H1 (cell line): ENCODE results near the gene FBXO8. TPM values are rescaled to one million over a fixed set of nuclear protein-coding genes. Genes with fewer than 3 reads are reported as not detected.

Experiments used
- CBX8 ChIP-seq: fragments of 300-800, 300-1000 bp; sonication (generic); IDR thresholded peaks from 2 replicates; pipeline ENCODE4 v1.7.1; 2016; ENCODE audit warnings: low read depth, low read length, borderline replicate concordance
- CEBPB ChIP-seq: IDR thresholded peaks from 2 replicates; pipeline ENCODE4 v1.6.1; 2012; ENCODE audit warnings: low read depth, low read length
- CHD7 ChIP-seq: fragments of 300-600 bp; sonication (generic); IDR thresholded peaks from 2 replicates; pipeline ENCODE4 v1.7.1; 2012; ENCODE audit warnings: low read length, moderate library complexity, mild to moderate bottlenecking, inconsistent platforms; ENCODE audit not compliant: insufficient replicate concordance
- GTF2F1 ChIP-seq: IDR thresholded peaks from 2 replicates; pipeline ENCODE4 v1.6.1; 2012; ENCODE audit warnings: low read depth, low read length, improper control_type of control experiment, borderline replicate concordance
- NRF1 ChIP-seq: IDR thresholded peaks from 2 replicates; pipeline ENCODE4 v1.6.1; 2011; ENCODE audit warnings: mild to moderate bottlenecking, low read depth, low read length, improper control_type of control experiment
- POLR2A ChIP-seq, 2 experiments: IDR thresholded peaks; 1 replicate in 1 of 2; 2 replicates in 1 of 2; pipeline ENCODE4 v1.6.1; 2011; ENCODE audit warnings: low read depth in 2 of 2, low read length in 2 of 2, mild to moderate bottlenecking in 2 of 2; ENCODE audit errors: control extremely low read depth in 1 of 2
- RNF2 ChIP-seq: fragments of 200-900, 300-1000 bp; sonication (generic); IDR thresholded peaks from 2 replicates; pipeline ENCODE4 v1.7.1; 2016; ENCODE audit warnings: borderline replicate concordance, low read depth, mild to moderate bottlenecking, antibody characterized with exemption, low read length; ENCODE audit not compliant: poor library complexity, severe bottlenecking; ENCODE audit errors: missing control alignments
- SIN3A ChIP-seq, 2 experiments: IDR thresholded peaks in 1 of 2; conservative IDR thresholded peaks in 1 of 2; 2 replicates each; pipeline ENCODE4 v1.6.1; 2011 to 2012; ENCODE audit warnings: low read length in 2 of 2, improper control_type of control experiment in 1 of 2, low read depth in 1 of 2, mild to moderate bottlenecking in 1 of 2
- SIX5 ChIP-seq: IDR thresholded peaks from 2 replicates; pipeline ENCODE4 v1.6.1; 2011; ENCODE audit warnings: mild to moderate bottlenecking, low read depth, low read length
- SUZ12 ChIP-seq: fragments of 200-600 bp; sonication (generic); IDR thresholded peaks from 2 replicates; pipeline ENCODE4 v1.6.1; 2012; ENCODE audit warnings: mild to moderate bottlenecking, inconsistent platforms, low read length, moderate library complexity, mixed read lengths
- ZNF274 ChIP-seq: IDR thresholded peaks from 2 replicates; pipeline ENCODE4 v1.7.0; 2012; ENCODE audit warnings: low read length, borderline replicate concordance; ENCODE audit errors: extremely low read depth
- polyA plus RNA-seq, 7 experiments: library from polyadenylated mRNA; depleted of rRNA in 3 of 7; stranded (reverse) in 5 of 7; unstranded in 2 of 7; fragments of >200 nt in 5 of 7; fragments of 200-250 nt in 2 of 7; gene quantifications; 1 replicate in 5 of 7; 2 replicates in 1 of 7; 4 replicates in 1 of 7; pipeline versions ENCODE4 v1.2.1 to v1.2.3, GENCODE V29; 2011 to 2013; ENCODE audit warnings: missing spikeins in 2 of 7, mixed read lengths in 2 of 7
- total RNA-seq: library from RNA; stranded (reverse); fragmentation: NEBNext Ultra II Directional; extraction: Animal tissue kit (Norgen Biotek cat#: 25700); gene quantifications from 2 replicates; pipeline ENCODE4 v1.2.1, GENCODE V29; 2021

FBXO8 gene
- total and polyA plus RNA-seq, 2 of the 8 experiments (the other 6 are each of a cell fraction or from before 2014, with no cell fraction given): 5.1 to 7.5 TPM

- no peak for TF ChIP-seq CHD7
- peak; percentile 22; the same call in 1 of the 2 replicates for TF ChIP-seq CBX8
- TF ChIP-seq POLR2A (IDR thresholded peaks at IDR 0.05; ENCODE audit: control extremely low read depth in 1 of 2, low read depth in 2 of 2, low read length in 2 of 2): no peak
- peak; percentile 13; the same call in 1 of the 2 replicates for TF ChIP-seq SUZ12
- TF ChIP-seq SIN3A (conservative IDR thresholded peaks at IDR 0.05 in 1 of 2, IDR thresholded peaks at IDR 0.05 in 1 of 2; ENCODE audit: low read depth in 1 of 2, low read length in 2 of 2): no peak
- no peak for TF ChIP-seq NRF1
- TF ChIP-seq CEBPB: no peak
- no peak for TF ChIP-seq ZNF274
- TF ChIP-seq RNF2: peak; percentile 64
- no peak for TF ChIP-seq SIX5
- TF ChIP-seq GTF2F1: no peak
Measured at GRCh38 chr4:174212061-174212460, 71.4 kb downstream of the FBXO8 start (continued).
